IPS-18c (cell line): ENCODE data around the gene CYTH4.
"Not testable (repeated sequence)": the region's sequence is repeated elsewhere in the genome, so short reads cannot be mapped to it uniquely, and the experiment has no call there.

Source experiments
- H3K4me3 ChIP-seq: 2 replicates; pipeline ENCODE4 v1.7.0; 2013; ENCODE audit warnings: low read depth, mild to moderate bottlenecking, low read length, moderate library complexity; ENCODE audit not compliant: insufficient read depth
- H3K9me3 ChIP-seq: one replicate; pipeline ENCODE4 v1.6.1; 2013; ENCODE audit warnings: mild to moderate bottlenecking, low read length, moderate library complexity; ENCODE audit not compliant: control insufficient read depth, insufficient read depth

The CYTH4 gene

DNA sequence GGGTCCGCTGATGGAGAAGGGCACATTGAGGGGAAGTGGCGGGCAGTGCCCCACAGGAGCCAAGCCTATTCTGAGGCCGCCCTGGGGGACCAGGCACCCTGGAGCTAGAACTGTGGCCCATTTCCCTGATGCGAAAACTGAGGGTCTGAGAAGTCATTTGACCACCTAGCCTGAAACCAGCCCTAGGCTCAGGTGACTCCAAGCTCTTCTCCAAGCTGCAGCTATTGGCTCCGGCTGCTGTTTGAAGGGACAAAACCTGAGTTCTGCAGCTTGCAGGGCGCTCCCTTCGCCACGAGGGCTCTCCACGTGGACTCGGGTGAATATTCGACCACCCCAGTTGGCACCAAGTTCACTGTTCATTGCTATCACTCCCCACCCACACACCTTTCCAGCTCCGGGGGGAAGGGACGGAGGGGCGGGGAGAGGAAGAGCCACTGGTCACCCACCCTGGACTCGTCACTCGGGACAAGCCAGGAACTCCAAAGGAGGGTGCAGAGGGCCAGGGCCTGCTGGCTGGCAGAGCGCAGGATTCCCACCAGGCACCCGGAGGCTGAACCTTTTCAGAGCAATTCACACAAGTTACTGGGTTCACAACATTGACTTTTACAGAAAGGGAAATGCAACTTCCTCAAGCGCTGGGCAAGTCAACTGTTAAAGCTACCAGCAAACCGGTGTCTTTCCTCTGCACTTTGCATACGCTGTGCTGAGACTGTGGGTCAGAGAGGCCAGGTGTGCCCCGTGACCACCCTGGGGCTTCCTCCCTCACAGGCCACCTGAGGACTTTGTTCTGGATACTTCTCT lies 37.2 kb upstream of the CYTH4 start:
- H3K4me3 ChIP-seq: no peak overlapping the region
- no peaks in the 10 kb centered on the region for H3K9me3 ChIP-seq

DNA sequence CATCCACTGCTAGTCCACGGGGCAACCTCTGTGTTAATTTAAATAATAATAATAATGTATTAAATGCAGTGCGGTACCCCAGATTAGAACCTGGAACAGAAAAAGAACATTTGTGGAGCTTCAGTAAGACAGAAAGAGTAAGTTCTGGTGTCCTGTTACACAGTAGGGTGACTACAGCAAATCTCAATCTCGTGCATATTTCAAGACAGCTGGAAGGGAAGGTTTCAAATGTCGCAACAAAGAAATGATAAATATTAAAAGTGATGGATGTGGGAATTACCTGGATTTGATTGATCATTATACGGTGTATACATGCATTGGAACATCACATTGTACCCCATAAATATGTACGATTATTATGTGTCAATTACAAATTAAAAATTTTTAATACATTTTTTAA lies 36.6 kb upstream of the CYTH4 start:
- Histone ChIP-seq H3K9me3 (no peaks in the 10 kb centered on the region), H3K4me3 (no peak overlapping the region)

DNA sequence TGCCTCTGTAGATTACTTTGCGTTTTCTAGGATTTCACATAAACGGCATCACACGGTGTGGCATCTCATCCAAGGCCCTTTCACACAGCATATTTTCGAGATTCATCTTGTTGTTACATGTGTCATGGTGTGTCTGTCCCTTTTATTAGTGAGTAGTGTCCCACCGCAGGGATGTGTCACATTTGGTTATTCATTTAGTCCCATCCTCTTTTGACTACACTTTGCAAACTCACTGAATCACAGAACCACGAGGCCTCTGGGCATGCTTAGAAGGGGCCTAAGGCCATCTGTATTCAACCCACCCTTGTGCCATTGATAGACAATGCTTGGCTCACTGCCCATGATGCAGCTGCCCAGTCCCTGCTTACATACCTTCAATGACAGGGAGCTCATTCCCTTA lies 34.1 kb upstream of the CYTH4 start:
- no peaks in the 10 kb centered on the region for H3K9me3 ChIP-seq
- H3K4me3 ChIP-seq: no peak overlapping the region

DNA sequence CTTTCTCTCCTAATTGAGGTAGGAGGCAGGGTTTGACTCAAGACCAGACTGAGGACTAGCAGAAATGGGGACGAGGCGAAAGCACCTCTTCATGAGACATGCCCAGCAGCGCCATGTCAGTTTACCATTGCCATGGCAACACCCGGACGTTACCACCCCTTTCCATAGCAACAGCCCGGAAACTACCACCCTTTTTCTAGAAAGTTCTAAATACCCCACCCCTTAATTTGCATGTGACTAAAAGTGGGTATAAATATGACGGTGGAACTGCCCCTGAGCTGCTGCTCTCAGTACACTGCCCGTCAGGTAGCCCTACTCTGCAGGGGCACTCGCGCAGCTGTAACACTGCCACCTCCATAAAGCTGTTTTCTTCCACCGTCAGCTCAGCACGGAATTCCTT lies 32.3 kb upstream of the CYTH4 start:
- Histone ChIP-seq H3K9me3 (no peaks in the 10 kb centered on the region), H3K4me3 (no peak overlapping the region)

DNA sequence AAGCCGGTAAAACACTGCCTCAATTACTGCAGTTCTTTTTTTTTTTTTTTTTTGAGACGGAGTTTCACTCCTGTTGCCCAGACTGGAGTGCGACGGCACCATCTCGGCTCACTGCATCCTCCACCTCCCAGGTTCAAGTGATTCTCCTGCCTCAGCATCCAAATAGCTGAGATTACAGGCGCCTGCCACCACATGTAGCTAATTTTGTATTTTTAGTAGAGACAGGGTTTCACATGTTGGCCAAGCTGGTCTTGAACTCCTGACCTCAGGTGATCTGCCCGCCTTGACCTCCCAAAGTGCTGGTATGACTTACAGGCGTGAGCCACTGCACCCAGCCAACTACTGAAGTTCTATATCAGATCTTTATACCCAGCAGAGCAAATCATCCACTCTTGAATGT lies 30.5 kb upstream of the CYTH4 start:
- not testable (repeated sequence) for H3K9me3 ChIP-seq

DNA sequence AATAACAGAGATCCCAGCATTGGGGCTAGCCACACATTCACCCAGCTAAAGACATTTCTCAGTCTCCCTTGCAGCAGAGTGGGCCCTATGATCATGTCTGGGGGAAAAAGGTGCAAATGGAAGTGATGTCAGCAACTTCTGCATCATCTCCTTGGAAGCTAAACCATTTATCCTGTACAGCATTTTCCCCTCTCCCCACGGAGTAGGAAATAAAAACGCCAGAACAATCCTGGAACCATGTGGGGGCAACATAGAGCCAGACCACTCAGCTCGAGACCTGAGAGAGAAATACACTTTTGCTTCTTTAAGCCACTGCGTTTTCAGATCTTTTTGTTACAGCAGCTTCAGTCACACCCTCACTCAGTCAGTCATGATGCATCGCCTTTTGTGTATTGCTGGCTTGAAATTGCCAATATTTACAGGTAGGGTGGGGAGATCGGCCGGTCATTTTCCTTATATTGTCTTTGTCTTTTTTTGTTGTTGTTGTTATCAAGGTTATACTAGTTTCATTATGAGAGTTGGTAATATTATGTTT lies 29.1 kb upstream of the CYTH4 start:
- H3K4me3 ChIP-seq: no peak overlapping the region
- H3K9me3 ChIP-seq: no peaks in the 10 kb centered on the region

More for the DNA sequence above, 30.5 kb upstream of the CYTH4 start:
- H3K4me3 ChIP-seq: not testable (repeated sequence)

DNA sequence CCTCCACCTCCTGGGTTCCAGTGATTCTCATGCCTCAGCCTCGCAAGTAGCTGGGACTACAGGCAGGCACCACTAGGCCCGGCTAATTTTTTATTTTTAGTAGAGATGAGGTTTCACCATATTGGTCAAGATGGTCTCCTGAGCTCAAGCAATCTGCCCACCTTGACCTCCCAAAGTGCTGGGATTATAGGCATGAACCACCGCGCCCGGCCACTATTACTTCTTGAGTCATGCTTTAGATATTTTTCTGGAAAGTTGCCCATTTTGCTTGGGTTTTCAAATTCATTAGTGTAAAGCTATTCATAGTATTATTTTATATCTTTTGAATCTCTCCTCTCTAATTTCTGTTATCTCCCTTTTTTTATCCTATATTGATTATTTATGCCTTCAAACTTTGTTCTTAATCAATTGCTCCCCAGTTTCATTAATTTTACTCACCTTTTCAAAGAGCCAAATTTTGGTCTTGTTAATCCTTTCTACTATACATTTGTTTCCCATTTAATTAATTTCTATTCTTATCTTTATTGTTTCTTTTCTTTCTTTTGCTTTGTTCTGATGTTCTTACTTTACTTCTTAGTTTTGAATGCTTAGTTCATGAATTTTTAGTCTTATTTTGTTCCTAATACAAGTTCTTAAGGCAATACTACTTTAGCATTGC lies 28.0 kb upstream of the CYTH4 start:
- H3K4me3 ChIP-seq: no peak overlapping the region

DNA sequence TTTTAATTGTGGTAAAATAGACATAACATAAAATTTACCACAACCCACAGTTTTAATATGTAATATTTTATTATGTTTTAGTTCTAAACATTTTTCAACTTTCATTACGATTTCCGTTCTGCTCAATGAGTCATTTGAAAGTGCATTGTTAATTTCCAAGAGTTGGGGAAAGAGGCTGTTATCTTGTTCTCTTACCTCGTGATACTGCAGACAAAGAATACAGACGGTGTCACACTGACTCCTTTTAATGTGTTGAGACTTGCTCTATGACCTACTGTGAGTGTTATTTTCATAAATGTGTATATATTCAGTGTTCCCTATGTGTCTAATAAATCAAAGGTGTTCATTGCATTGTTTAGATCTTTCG lies 27.5 kb upstream of the CYTH4 start:
- H3K4me3 ChIP-seq: no peak overlapping the region
- no peaks in the 10 kb centered on the region for H3K9me3 ChIP-seq

More for the DNA sequence above, 28.0 kb upstream of the CYTH4 start:
- no peaks in the 10 kb centered on the region for H3K9me3 ChIP-seq

DNA sequence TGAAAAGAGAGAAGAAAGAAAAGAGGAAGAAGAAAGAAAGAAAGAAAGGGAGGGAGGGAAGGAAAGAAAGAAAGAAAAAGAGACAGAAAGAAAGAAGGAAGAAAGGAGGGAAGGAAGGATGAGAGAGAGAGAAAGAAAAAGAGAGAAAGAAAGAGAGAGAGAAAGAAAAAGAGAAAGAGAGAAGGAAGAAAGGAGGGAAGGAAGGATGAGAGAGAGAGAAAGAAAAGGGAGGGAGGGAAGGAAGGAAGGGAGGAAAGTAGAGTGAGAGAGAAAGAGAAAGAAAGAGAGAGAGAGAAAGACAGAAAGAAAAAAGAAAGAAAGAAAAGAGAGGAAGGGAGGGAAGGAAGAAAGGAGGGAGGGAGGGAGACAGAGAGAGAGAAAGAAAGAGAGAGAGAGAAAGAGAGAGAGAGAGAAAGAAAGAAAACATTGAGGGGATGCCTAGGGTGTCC lies 26.7 kb upstream of the CYTH4 start:
- no peaks in the 10 kb centered on the region for H3K9me3 ChIP-seq
- H3K4me3 ChIP-seq: no peak overlapping the region

DNA sequence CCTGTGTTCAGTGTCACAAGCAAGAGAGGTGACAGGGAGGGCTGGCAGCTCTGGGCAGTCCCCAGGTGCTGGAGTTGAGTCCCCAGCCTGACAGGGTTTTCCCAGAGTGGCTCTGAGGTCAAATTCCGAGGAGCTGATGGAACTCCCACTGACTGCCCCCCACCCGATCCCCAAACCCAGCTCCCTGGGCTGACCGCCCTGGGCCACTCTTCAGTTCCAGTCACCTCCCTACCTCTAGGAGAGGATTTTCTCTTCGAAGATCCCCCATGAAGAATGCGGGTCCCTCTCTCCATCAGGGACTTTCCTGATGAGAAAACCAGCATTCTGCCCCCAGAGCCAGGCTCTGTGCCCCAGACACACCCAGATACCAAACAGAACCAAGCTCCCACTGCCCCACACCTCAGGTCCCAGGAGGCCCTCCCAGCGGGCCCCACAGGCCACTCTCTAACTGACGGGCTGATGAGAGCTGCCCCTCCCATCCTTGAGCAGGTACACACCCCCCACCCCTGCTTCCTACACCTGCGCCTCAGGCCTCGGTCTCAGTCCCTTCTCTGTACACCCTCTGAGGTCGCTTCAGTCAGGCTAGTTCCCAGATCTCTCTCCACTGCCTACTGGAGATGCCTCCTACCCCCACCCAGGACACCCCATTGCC lies 26.1 kb upstream of the CYTH4 start:
- no peaks in the 10 kb centered on the region for H3K9me3 ChIP-seq
- no peak overlapping the region for H3K4me3 ChIP-seq

DNA sequence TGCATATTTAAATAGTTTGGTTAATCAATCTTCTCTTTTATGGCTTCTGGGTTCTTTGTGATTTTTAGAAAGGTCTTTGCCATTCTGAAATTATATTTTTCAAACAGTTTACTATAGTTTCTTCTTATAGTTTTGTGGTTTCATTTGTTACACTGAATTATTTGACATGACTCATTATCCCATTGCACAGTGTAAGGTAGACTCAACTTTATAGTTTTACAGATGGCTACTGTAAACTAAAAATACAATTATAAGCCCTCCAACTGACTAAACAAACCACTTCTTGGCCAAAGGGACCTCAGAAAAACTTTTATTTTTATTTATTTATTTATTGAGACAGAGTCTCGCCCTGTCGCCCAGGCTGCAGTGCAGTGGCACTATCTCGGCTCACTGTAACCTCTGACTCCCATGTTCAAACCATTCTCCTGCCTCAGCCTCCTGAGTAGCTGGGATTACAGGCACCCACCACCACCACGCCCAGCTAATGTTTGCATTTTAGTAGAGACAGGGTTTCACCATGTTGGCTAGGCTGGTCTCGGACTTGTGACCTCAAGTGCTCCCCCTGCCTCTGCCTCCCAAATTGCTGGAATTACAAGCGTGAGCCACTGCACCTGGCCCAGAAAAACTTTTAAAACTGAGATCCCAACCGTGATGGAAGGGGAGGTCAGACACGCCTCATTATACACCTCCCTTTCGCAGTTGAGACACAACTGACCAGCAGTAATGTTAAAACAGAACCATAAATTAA lies 24.1 kb upstream of the CYTH4 start:
- no peak overlapping the region for H3K4me3 ChIP-seq
- no peaks in the 10 kb centered on the region for H3K9me3 ChIP-seq

DNA sequence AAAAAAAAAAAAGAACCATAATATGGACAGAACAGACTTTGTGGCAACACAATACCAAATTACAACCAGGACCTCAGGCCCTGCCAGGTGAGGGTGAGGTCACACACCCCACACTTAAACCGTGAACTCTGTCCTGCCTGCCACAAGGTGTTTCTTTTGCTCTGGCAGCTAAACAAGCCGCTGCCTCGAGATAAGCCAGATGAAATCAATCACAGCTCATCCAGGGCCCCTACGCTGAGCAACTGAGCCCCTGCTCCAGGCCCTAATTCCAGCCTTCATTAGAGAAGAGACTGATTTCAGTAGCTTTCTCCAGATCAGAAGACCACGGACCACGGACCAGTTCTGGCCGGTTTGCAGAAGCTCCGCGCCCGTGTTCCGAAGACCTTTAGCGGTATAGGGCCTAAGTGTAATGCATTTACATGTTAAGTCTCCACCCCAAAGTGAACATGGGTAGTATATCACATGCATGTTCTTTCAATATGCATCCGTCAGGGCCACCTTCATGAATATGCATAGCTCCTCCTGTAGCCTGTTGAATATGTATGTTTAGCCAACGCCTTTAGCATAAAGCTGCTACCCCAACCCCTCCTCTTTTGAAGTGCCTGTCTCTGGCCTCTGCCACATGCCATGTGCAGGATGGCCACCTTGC lies 23.4 kb upstream of the CYTH4 start:
- Histone ChIP-seq H3K4me3 (no peak overlapping the region), H3K9me3 (no peaks in the 10 kb centered on the region)

DNA sequence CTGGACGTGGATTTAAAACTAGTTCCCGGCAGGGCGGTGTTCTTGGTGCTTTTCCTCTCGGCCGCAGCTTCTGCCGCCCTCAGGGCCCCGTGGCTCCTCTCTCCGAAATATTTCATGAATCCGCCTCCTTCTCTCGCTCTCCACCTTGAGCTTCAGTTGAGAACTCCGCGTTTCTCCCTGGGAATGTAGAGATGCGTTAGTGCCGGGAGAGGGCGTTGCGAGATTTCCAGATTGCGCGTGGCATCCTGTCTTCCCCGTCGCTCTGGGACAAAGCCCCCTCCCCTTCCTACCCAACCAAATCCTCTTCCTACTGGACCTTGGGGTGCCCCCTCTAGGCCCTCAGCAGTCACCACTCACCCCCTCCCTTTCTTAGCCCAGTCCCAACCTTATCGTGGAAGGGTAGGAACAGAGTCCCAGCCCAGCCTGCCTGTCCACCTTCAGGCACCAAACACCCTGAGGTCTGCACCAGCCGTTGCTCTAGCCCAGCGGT lies 22.7 kb upstream of the CYTH4 start:
- H3K4me3 ChIP-seq: no peak overlapping the region
- H3K9me3 ChIP-seq: no peaks in the 10 kb centered on the region

DNA sequence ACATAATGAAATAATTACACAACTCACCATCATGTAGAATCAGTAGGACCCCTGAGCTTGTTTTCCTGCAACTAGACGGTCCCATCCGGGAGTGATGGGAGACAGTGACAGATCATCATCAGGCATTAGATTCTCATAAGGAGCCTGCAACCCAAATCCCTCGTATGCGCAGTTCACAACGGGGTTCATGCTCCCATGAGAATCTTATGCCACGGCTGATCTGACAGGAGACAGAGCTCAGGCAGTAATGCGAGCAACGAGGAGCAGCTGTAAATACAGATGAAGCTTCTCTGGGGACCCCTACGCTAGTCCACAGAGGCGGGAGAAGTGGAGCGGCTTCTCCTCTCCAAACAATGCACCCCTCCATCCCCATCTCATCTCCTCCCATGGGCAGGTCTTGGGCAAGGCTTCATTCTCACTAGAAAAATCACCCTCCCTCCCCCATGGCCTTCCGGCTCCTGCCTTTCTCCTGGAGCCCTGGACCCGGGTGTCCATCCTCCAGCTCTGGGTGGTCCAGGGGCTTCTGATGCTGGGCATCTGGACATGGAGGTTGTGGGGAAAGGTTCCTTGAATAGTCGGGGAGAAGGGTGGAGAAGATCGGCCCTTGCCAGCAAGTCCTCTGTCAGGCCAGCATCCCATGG lies 22.0 kb upstream of the CYTH4 start:
- H3K4me3 ChIP-seq: no peak overlapping the region
- H3K9me3 ChIP-seq: no peaks in the 10 kb centered on the region

DNA sequence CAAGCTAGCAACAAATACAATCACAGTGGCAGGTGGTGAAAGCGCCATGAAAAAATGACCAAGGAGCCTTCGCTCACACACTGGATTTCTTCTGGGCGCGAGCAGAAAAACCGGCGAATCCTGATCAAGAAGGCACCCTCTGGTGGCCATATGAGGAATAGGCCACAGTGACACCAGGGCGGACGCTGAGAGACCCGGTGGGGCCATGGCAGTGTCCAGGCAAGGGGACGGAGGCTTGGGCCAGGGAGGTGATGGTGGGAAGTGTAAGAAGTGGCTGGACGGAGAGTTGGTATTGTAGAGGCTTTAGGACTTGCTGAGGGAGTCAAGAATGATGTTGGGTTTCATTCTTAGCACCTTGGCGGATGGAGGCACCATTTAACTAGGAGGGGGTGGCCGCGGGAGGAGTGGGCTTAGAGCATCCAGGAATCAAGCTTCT lies 21.4 kb upstream of the CYTH4 start:
- no peaks in the 10 kb centered on the region for H3K9me3 ChIP-seq
- H3K4me3 ChIP-seq: no peak overlapping the region

DNA sequence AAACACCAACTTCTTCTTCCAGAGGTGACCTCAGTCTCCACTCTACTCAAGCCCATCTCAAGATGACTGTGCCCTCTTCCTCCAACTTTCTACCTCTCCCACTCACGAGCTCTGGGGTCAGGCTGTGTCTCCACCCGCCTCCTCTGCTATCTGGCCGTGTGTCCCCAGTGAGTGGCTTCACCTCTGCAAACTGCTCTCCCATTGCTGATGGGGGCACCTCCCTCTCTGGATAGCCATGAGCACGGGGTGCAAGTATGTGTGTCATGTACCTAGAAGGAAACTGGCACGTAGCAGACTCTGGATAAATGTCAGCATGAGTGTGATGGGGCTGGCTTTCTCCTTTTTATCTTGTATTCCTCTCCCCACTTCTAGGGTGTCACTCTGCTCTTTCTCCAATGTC lies 20.0 kb upstream of the CYTH4 start:
- Histone ChIP-seq H3K4me3 (no peak overlapping the region), H3K9me3 (no peaks in the 10 kb centered on the region)
